HepG2 (cell line): ENCODE results near the gene ZG16. TPM values are rescaled to one million over a fixed set of nuclear protein-coding genes. Genes with fewer than 3 reads are reported as not detected.

Experiments
- DBP ChIP-seq: sonication (generic); formaldehyde crosslinking; IDR thresholded peaks from 2 replicates; pipeline ENCODE4 v1.4.0; 2020; ENCODE audit warnings: missing genetic modification reagents; ENCODE audit errors: not compliant biosample characterization
- FOXA1 ChIP-seq, 2 experiments: fragments of 450-650 bp in 1 of 2; sonication (generic) in 1 of 2; formaldehyde crosslinking in 1 of 2; IDR thresholded peaks; 2 replicates each; pipeline versions ENCODE4 v1.4.0 to v1.6.1; 2016 to 2020; ENCODE audit warnings: missing genetic modification reagents in 1 of 2
- IKZF5 ChIP-seq: IDR thresholded peaks from 2 replicates; pipeline ENCODE4 v1.6.1; 2018; ENCODE audit warnings: missing genetic modification reagents, mild to moderate bottlenecking, missing compliant biosample characterization
- IRX3 ChIP-seq: sonication (generic); formaldehyde crosslinking; IDR thresholded peaks from 2 replicates; pipeline ENCODE4 v1.8.1; 2023; ENCODE audit warnings: mild to moderate bottlenecking, low read depth, missing genetic modification reagents, borderline replicate concordance
- KDM1A ChIP-seq: IDR thresholded peaks from 2 replicates; pipeline ENCODE4 v1.6.1; 2016; ENCODE audit warnings: missing compliant biosample characterization
- KLF11 ChIP-seq: IDR thresholded peaks from 2 replicates; pipeline ENCODE4 v1.6.1; 2016; ENCODE audit warnings: missing compliant biosample characterization
- MLX ChIP-seq: IDR thresholded peaks from 2 replicates; pipeline ENCODE4 v1.6.1; 2016
- PHF5A ChIP-seq: IDR thresholded peaks from one replicate; pipeline ENCODE4 v1.6.1; 2018; ENCODE audit warnings: low read depth, missing genetic modification reagents; ENCODE audit not compliant: unreplicated experiment
- POLR2AphosphoS2 ChIP-seq: IDR thresholded peaks from 2 replicates; pipeline ENCODE4 v1.6.1; 2011; ENCODE audit warnings: low read depth, low read length, improper control_type of control experiment
- SMAD1 ChIP-seq: sonication (generic); formaldehyde crosslinking; IDR thresholded peaks from 2 replicates; pipeline ENCODE4 v1.4.0; 2020; ENCODE audit warnings: missing genetic modification reagents, low read depth, mild to moderate bottlenecking, borderline replicate concordance
- SOX5 ChIP-seq: IDR thresholded peaks from 2 replicates; pipeline ENCODE4 v1.6.1; 2016; ENCODE audit warnings: borderline replicate concordance
- SRSF9 ChIP-seq: fragments of 200-400 bp; formaldehyde crosslinking; IDR thresholded peaks from 2 replicates; pipeline ENCODE4 v1.6.1; 2018; ENCODE audit warnings: borderline replicate concordance, mild to moderate bottlenecking, low read depth, low read length; ENCODE audit not compliant: insufficient read depth, poor library complexity, severe bottlenecking
- TAF1 ChIP-seq: sonication (generic); formaldehyde crosslinking; IDR thresholded peaks from 2 replicates; pipeline ENCODE4 v1.4.0; 2020; ENCODE audit warnings: missing genetic modification reagents
- THRA ChIP-seq: sonication (generic); formaldehyde crosslinking; IDR thresholded peaks from 2 replicates; pipeline ENCODE4 v1.4.0; 2020; ENCODE audit warnings: missing genetic modification reagents, borderline replicate concordance
- ZC3H13 ChIP-seq: sonication (generic); formaldehyde crosslinking; IDR thresholded peaks from 2 replicates; pipeline ENCODE4 v1.8.1; 2023; ENCODE audit warnings: mild to moderate bottlenecking, missing genetic modification reagents, moderate library complexity
- ZNF205 ChIP-seq: IDR thresholded peaks from 2 replicates; pipeline ENCODE4 v1.6.1; 2018; ENCODE audit warnings: missing biosample characterization, missing genetic modification reagents
- ZNF224 ChIP-seq: sonication (generic); formaldehyde crosslinking; IDR thresholded peaks from 2 replicates; pipeline ENCODE4 v1.5.0; 2020; ENCODE audit warnings: mild to moderate bottlenecking, missing genetic modification reagents
- ZNF235 ChIP-seq: sonication (generic); formaldehyde crosslinking; IDR thresholded peaks from 2 replicates; pipeline ENCODE4 v1.8.1; 2023; ENCODE audit warnings: mild to moderate bottlenecking, missing genetic modification reagents, borderline replicate concordance
- ZNF333 ChIP-seq: sonication (generic); formaldehyde crosslinking; IDR thresholded peaks from 2 replicates; pipeline ENCODE4 v1.4.0; 2020; ENCODE audit warnings: mild to moderate bottlenecking, missing genetic modification reagents, borderline replicate concordance
- ZNF343 ChIP-seq: sonication (generic); formaldehyde crosslinking; IDR thresholded peaks from 2 replicates; pipeline ENCODE4 v1.4.0; 2020; ENCODE audit warnings: mild to moderate bottlenecking, missing genetic modification reagents
- ZNF510 ChIP-seq: sonication (generic); formaldehyde crosslinking; IDR thresholded peaks from 2 replicates; pipeline ENCODE4 v1.4.0; 2020; ENCODE audit warnings: low read depth, mild to moderate bottlenecking, missing genetic modification reagents
- ZNF629 ChIP-seq: sonication (generic); formaldehyde crosslinking; conservative IDR thresholded peaks from 2 replicates; pipeline ENCODE4 v1.5.0; 2020; ENCODE audit warnings: missing genetic modification reagents
- ZNF691 ChIP-seq: sonication (generic); formaldehyde crosslinking; IDR thresholded peaks from 2 replicates; pipeline ENCODE4 v1.4.0; 2020; ENCODE audit warnings: missing genetic modification reagents, low read depth, mild to moderate bottlenecking, borderline replicate concordance
- ZNF713 ChIP-seq: sonication (generic); formaldehyde crosslinking; IDR thresholded peaks from 2 replicates; pipeline ENCODE4 v1.4.0; 2020; ENCODE audit warnings: mild to moderate bottlenecking, missing genetic modification reagents
- ZSCAN12 ChIP-seq: sonication (generic); formaldehyde crosslinking; IDR thresholded peaks from 2 replicates; pipeline ENCODE4 v1.9.0; 2021; ENCODE audit warnings: mild to moderate bottlenecking, missing genetic modification reagents
- polyA plus RNA-seq, 8 experiments: library from polyadenylated mRNA; depleted of rRNA in 3 of 8; stranded (reverse) in 7 of 8; unstranded in 1 of 8; fragments of >200 nt; fragmentation: Illumina TruSeq in 4 of 8; extraction: Trizol in 4 of 8; gene quantifications; 2 replicates each; pipeline versions ENCODE4 v1.2.1 to v1.2.3, GENCODE V29; 2011 to 2016; ENCODE audit warnings: low read depth in 4 of 8, missing spikeins in 1 of 8, mixed read lengths in 1 of 8; ENCODE audit not compliant: insufficient read depth in 1 of 8
- total RNA-seq, 5 experiments: library from RNA; depleted of rRNA; stranded (reverse); fragments of >200 nt; fragmentation: Illumina TruSeq; extraction: Trizol; gene quantifications; 2 replicates each; pipeline ENCODE4 v1.2.3, GENCODE V29; 2016; ENCODE audit warnings: low read depth in 1 of 5

ZG16 gene
- total and polyA plus RNA-seq, 2 of the 13 experiments (the other 11 are each of a cell fraction or from before 2014, with no cell fraction given) = 0.04 to 0.07 TPM

- TF ChIP-seq IKZF5 (peak; percentile 88), THRA (no peak; the same call in 1 of the 2 replicates), ZNF629 (CRISPR knock-in tag) (no peak; the same call in 1 of the 2 replicates), ZSCAN12 (CRISPR knock-in tag) (0 out of 2 replicates have a peak, but pooled peaks have one; percentile 34), MLX (CRISPR knock-in tag) (peak; percentile 12; the same call in 1 of the 2 replicates), ZNF224 (peak; percentile 88; the same call in 1 of the 2 replicates), TAF1 (CRISPR knock-in tag) (peak; percentile 90), POLR2AphosphoS2 (no peak), SRSF9 (no peak), ZNF510 (CRISPR knock-in tag) (0 out of 2 replicates have a peak, but pooled peaks have one; percentile 50), KLF11 (no peak; the same call in 1 of the 2 replicates), SMAD1 (CRISPR knock-in tag) (peak; percentile 59; the same call in 1 of the 2 replicates), ZNF235 (peak; percentile 9), SOX5 (peak; percentile 60), FOXA1 (IDR thresholded peaks at IDR 0.05) (no peak), FOXA1 (CRISPR knock-in tag; IDR thresholded peaks at IDR 0.05) (peak; percentile 1; the same call in 1 of the 2 replicates), PHF5A (no peak), ZNF713 (CRISPR knock-in tag) (no peak), ZNF691 (CRISPR knock-in tag) (peak; percentile 5; the same call in 1 of the 2 replicates), ZC3H13 (0 out of 2 replicates have a peak, but pooled peaks have one; percentile 28), KDM1A (CRISPR knock-in tag) (peak; percentile 71; the same call in 1 of the 2 replicates), ZNF343 (CRISPR knock-in tag) (no peak; the same call in 1 of the 2 replicates), DBP (no peak), ZNF205 (CRISPR knock-in tag) (peak; percentile 90), IRX3 (CRISPR knock-in tag) (0 out of 2 replicates have a peak, but pooled peaks have one; percentile 63), ZNF333 (CRISPR knock-in tag) (0 out of 2 replicates have a peak, but pooled peaks have one; percentile 19)
These were observed 12.3 kb downstream of the ZG16 start, which contains the start of gene KIF22 (continued) for GRCh38 chr16:29790183-29790948.
